HCT116 (cell line): ENCODE data around the gene HMGXB4. TPM values are rescaled to one million over a fixed set of nuclear protein-coding genes. Genes with fewer than 3 reads are reported as not detected.

ENCODE experiments used
- ATAC-seq: fragments of 200-7000 bp; cut with Tn5 transposase; 2 replicates; pipeline ENCODE4 v1.9.1; 2020; ENCODE audit warnings: mild to moderate bottlenecking, moderate library complexity
- BruUV-seq: library from RNA; stranded (reverse); fragments of 400-500 nt; replicated peaks from 2 replicates; lab custom pipeline; 2021; lab: Mats Ljungman, UMichigan
- CTCF ChIA-PET: fragments of 300-600 bp; sonication (Branson Sonifier 250); formaldehyde crosslinking; loops from one replicate; lab custom pipeline; 2021; ENCODE audit warnings: antibody characterized with exemption; lab: Charles Lee
- POLR2A ChIA-PET: fragments of 300-600, 350-600 bp; sonication (Branson Sonifier 250); formaldehyde crosslinking; loops from one replicate; lab custom pipeline; 2021; ENCODE audit warnings: antibody characterized with exemption; lab: Charles Lee
- RAD21 ChIA-PET, 2 experiments: fragments of 300-600 bp; sonication (Branson Sonifier 250); formaldehyde crosslinking; loops; one replicate each; lab custom pipeline; 2023; ENCODE audit warnings: low total read pairs in 2 of 2; ENCODE audit not compliant: uncharacterized antibody in 2 of 2, unreplicated experiment in 2 of 2, low non-redundant PET in 1 of 2; lab: Charles Lee
- DNase-seq: peaks from one replicate; pipeline ENCODE4 v3.0.0-alpha.2; 2010; ENCODE audit warnings: low read depth, low spot score
- H2AFZ ChIP-seq: fragments of 200-600 bp; shearing (Covaris generic), sonication (generic); 2 replicates; pipeline ENCODE4 v1.6.1; 2017; ENCODE audit warnings: low read depth, mixed run types, mixed read lengths, antibody characterized with exemption, low read length; ENCODE audit not compliant: poor library complexity, severe bottlenecking
- H3K27ac ChIP-seq: 2 replicates; pipeline ENCODE4 v1.5.1; 2012; ENCODE audit warnings: low read depth, low read length
- H3K27me3 ChIP-seq: fragments of 200-600 bp; sonication (generic); 2 replicates; pipeline ENCODE4 v1.6.1; 2016; ENCODE audit warnings: mixed run types, low read length, mixed read lengths; ENCODE audit not compliant: insufficient read depth
- H3K36me3 ChIP-seq, 2 experiments: fragments of 200-500 bp in 1 of 2; fragments of 200-600 bp in 1 of 2; sonication (Bioruptor generic) in 1 of 2; sonication (generic) in 1 of 2; 2 replicates each; pipeline versions ENCODE4 v1.5.1 to v1.6.1; 2014 to 2016; ENCODE audit warnings: low read length in 2 of 2, inconsistent platforms in 1 of 2, mixed read lengths in 1 of 2, mixed run types in 1 of 2; ENCODE audit not compliant: insufficient read depth in 2 of 2, control insufficient read depth in 1 of 2
- H3K4me1 ChIP-seq, 2 experiments: fragments of 200-600 bp in 1 of 2; sonication (generic) in 1 of 2; 2 replicates each; pipeline versions ENCODE4 v1.5.1 to v1.6.1; 2012 to 2017; ENCODE audit warnings: low read length in 2 of 2, inconsistent platforms in 1 of 2, mild to moderate bottlenecking in 1 of 2, mixed read lengths in 1 of 2, mixed run types in 1 of 2, moderate library complexity in 1 of 2; ENCODE audit not compliant: insufficient read depth in 2 of 2, control insufficient read depth in 1 of 2
- H3K4me2 ChIP-seq: fragments of 200-600 bp; sonication (generic); 2 replicates; pipeline ENCODE4 v1.6.1; 2017; ENCODE audit warnings: mixed run types, low read length, mixed read lengths
- H3K4me3 ChIP-seq, 2 experiments: fragments of 200-600 bp in 1 of 2; sonication (generic) in 1 of 2; replicated peaks in 1 of 2; 2 replicates each; pipeline ENCODE4 v1.5.1; 2011 to 2016; ENCODE audit warnings: low read length in 2 of 2, control low read depth in 1 of 2, low read depth in 1 of 2, mild to moderate bottlenecking in 1 of 2, mixed read lengths in 1 of 2, mixed run types in 1 of 2
- H3K79me2 ChIP-seq: fragments of 200-600 bp; sonication (generic); 2 replicates; pipeline ENCODE4 v1.6.1; 2017; ENCODE audit warnings: mild to moderate bottlenecking, mixed run types, low read length, moderate library complexity, mixed read lengths; ENCODE audit not compliant: insufficient read depth
- H3K9ac ChIP-seq: fragments of 200-600 bp; sonication (generic); 2 replicates; pipeline ENCODE4 v1.6.1; 2016; ENCODE audit warnings: low read length, mixed read lengths
- H3K9me2 ChIP-seq: fragments of 200-600 bp; sonication (generic), shearing (Covaris generic); 2 replicates; pipeline ENCODE4 v1.6.1; 2017; ENCODE audit warnings: mixed run types, mild to moderate bottlenecking, moderate library complexity; ENCODE audit not compliant: insufficient read depth
- H3K9me3 ChIP-seq, 2 experiments: fragments of 200-500 bp in 1 of 2; fragments of 200-600 bp in 1 of 2; sonication (Bioruptor generic) in 1 of 2; sonication (generic) in 1 of 2; 2 replicates each; pipeline ENCODE4 v1.6.1; 2014 to 2017; ENCODE audit warnings: low read length in 2 of 2, mixed read lengths in 2 of 2, inconsistent platforms in 1 of 2, low read depth in 1 of 2, mild to moderate bottlenecking in 1 of 2, mixed run types in 1 of 2, moderate library complexity in 1 of 2; ENCODE audit not compliant: control insufficient read depth in 1 of 2, insufficient read depth in 1 of 2
- H4K20me1 ChIP-seq: fragments of 200-600 bp; sonication (generic), shearing (Covaris generic); 2 replicates; pipeline ENCODE4 v1.6.1; 2017; ENCODE audit warnings: mixed run types, mild to moderate bottlenecking, moderate library complexity; ENCODE audit not compliant: insufficient read depth
- CBX3 ChIP-seq: IDR thresholded peaks from 2 replicates; pipeline ENCODE4 v1.6.1; 2012; ENCODE audit warnings: low read depth
- ELF1 ChIP-seq: IDR thresholded peaks from 2 replicates; pipeline ENCODE4 v1.6.1; 2012; ENCODE audit warnings: low read depth, borderline replicate concordance
- EZH2phosphoT487 ChIP-seq: fragments of 200-600 bp; IDR thresholded peaks from 2 replicates; pipeline ENCODE4 v1.6.1; 2018; ENCODE audit warnings: antibody characterized with exemption, borderline replicate concordance
- JUND ChIP-seq: IDR thresholded peaks from 2 replicates; pipeline ENCODE4 v1.6.1; 2012
- POLR2A ChIP-seq: IDR thresholded peaks from 2 replicates; pipeline ENCODE4 v1.7.0; 2011; ENCODE audit warnings: borderline replicate concordance; ENCODE audit not compliant: insufficient read depth, insufficient read length; ENCODE audit errors: extremely low read depth
- RAD21 ChIP-seq: IDR thresholded peaks from 2 replicates; pipeline ENCODE4 v1.6.1; 2012; ENCODE audit warnings: low read depth, mild to moderate bottlenecking
- SIN3A ChIP-seq: IDR thresholded peaks from 2 replicates; pipeline ENCODE4 v1.6.1; 2012; ENCODE audit warnings: low read depth
- SP1 ChIP-seq: IDR thresholded peaks from 2 replicates; pipeline ENCODE4 v1.6.1; 2012; ENCODE audit warnings: low read depth
- intact Hi-C: fragments of 100-400 bp; cut with micrococcal nuclease; formaldehyde crosslinking; loops from 2 replicates; pipeline ENCODE4 v1.10.0; 2022
- total RNA-seq: library from RNA; stranded (reverse); gene quantifications from one replicate; pipeline ENCODE4 v1.2.1, GENCODE V29; 2021; ENCODE audit not compliant: unreplicated experiment
- TF ChIP-seq, protein P1 (sequence below): IDR thresholded peaks from 2 replicates; pipeline ENCODE4 v1.6.1; 2011; ENCODE audit warnings: mild to moderate bottlenecking, low read length, moderate library complexity; ENCODE audit not compliant: insufficient replicate concordance; ENCODE audit errors: extremely low read depth

HMGXB4 gene
- total RNA-seq, 1 experiment from 2014 or later: 36.7 TPM

DNA sequence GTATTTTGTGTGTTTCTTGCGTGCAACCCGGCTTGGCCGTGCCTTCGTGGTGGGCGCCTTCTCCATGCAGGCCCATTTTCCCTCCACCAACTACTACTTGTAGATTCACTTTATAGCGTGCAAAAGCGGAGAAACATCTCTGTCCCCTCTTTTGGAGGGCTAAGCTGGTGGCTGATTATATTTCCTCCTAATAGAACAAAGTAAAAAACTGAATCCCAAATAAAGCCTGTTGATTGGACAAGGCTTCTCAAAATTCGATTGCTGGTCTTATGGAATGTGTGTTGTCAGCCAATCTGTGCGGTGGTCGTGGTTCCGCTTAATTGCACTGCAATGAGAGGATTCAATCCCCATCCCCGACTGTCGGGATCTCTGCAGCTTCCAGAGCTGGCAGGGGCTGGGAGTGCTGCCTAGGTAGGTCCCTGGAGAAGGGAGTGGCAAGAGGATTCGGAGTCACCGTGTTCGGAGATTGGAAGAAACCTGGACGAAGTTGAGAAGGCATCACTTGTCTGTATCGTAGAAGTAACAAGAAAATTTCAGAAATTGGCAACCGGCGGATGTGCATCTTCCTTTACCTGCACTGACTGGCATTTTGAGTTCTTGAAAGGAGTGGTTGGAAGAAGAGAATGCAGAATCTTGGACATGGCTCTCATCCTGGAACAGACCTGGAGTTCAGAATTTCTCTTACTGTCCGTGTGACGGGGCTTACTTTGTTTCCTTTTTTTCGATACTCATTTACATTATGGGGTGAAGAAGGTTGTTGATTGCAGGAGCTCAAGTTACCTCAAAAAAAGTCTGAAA, 1.1 kb downstream of the HMGXB4 start:
- ChIA-PET POLR2A (interaction anchor here (1.5 kb wide), 1 partner anchor 41 kb away, joined by 3 read pairs; the partner anchor contains the start of gene TOM1), RAD21 (interaction anchor here in 1 of 2 experiments (0.6 kb wide), 1 partner anchor 981 kb away, joined by 3 read pairs; the partner anchor contains the start of gene APOL2)
- intact Hi-C loops: no loop called here
- Histone ChIP-seq H4K20me1 (no peaks in the 10 kb centered on the region), H3K9me3 (no peaks in the 10 kb centered on the region), H2AFZ (no peak overlapping the region), H3K9me2 (no peaks in the 10 kb centered on the region)
- no peak for DNase-seq
- TF ChIP-seq EZH2phosphoT487: no peak
- TF ChIP-seq SP1: no peak
- no peak for TF ChIP-seq JUND
- no peak for TF ChIP-seq CBX3
- TF ChIP-seq POLR2A: no peak
- no peak for TF ChIP-seq SIN3A
- no peak for TF ChIP-seq RAD21
- TF ChIP-seq, protein P1, sequence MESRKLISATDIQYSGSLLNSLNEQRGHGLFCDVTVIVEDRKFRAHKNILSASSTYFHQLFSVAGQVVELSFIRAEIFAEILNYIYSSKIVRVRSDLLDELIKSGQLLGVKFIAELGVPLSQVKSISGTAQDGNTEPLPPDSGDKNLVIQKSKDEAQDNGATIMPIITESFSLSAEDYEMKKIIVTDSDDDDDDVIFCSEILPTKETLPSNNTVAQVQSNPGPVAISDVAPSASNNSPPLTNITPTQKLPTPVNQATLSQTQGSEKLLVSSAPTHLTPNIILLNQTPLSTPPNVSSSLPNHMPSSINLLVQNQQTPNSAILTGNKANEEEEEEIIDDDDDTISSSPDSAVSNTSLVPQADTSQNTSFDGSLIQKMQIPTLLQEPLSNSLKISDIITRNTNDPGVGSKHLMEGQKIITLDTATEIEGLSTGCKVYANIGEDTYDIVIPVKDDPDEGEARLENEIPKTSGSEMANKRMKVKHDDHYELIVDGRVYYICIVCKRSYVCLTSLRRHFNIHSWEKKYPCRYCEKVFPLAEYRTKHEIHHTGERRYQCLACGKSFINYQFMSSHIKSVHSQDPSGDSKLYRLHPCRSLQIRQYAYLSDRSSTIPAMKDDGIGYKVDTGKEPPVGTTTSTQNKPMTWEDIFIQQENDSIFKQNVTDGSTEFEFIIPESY: no peak
- TF ChIP-seq ELF1: no peak
- TF ChIP-seq, all 23 proteins: peak for 0
- Histone ChIP-seq H3K36me3 (peaks cover 14 to 20% of the 10 kb centered on the region in 2 experiments; a peak in 2 of 4 replicates), H3K9ac (peak overlapping the region; percentile 95), H3K27ac (peak overlapping the region; percentile 84), H3K4me1 (peaks cover 9 to 16% of the 10 kb centered on the region in 2 experiments; a peak in 3 of 4 replicates), H3K4me2 (peak overlapping the region; percentile 80), H3K27me3 (no peaks in the 10 kb centered on the region), H3K4me3 (peak overlapping the region; percentile 69 to 87), H3K79me2 (peaks cover 59% of the 10 kb centered on the region)
- CTCF ChIA-PET: interaction anchor here (4.6 kb wide), 1 partner anchor 27 kb away, joined by 22 read pairs; no protein-coding TSS in a partner anchor
- ATAC-seq: peak; percentile 5; the same call in 1 of the 2 replicates
- BruUV-seq: TSS peak; percentile 54
